Endothelial cell (in vitro differentiated cells): Measurements from ENCODE around the gene MESD. TPM values are rescaled to one million over a fixed set of nuclear protein-coding genes. Genes with fewer than 3 reads are reported as not detected.
A peak's percentile ranks its signal among the peaks of the same experiment; 100 is the strongest.

ENCODE experiments used
- DNase-seq: peaks from one replicate; pipeline ENCODE4 v3.0.0; 2021; ENCODE audit warnings: low spot score
- H3K27ac Mint-ChIP-seq: one replicate; pipeline ENCODE4 v1.8.0; 2021; ENCODE audit warnings: mixed read lengths, inconsistent platforms; ENCODE audit not compliant: unreplicated experiment
- H3K27me3 Mint-ChIP-seq: one replicate; pipeline ENCODE4 v1.8.0; 2021; ENCODE audit warnings: mild to moderate bottlenecking, moderate library complexity, mixed read lengths, inconsistent platforms; ENCODE audit not compliant: unreplicated experiment
- H3K36me3 Mint-ChIP-seq: one replicate; pipeline ENCODE4 v1.8.0; 2021; ENCODE audit warnings: mild to moderate bottlenecking, low read depth, mixed read lengths, inconsistent platforms; ENCODE audit not compliant: unreplicated experiment
- H3K4me1 Mint-ChIP-seq: one replicate; pipeline ENCODE4 v1.8.0; 2021; ENCODE audit warnings: mild to moderate bottlenecking, mixed read lengths, inconsistent platforms; ENCODE audit not compliant: unreplicated experiment
- H3K4me3 Mint-ChIP-seq: one replicate; pipeline ENCODE4 v1.8.0; 2021; ENCODE audit warnings: mild to moderate bottlenecking, mixed read lengths, inconsistent platforms; ENCODE audit not compliant: unreplicated experiment
- H3K9me3 Mint-ChIP-seq: one replicate; pipeline ENCODE4 v1.8.0; 2021; ENCODE audit warnings: mixed read lengths, inconsistent platforms; ENCODE audit not compliant: unreplicated experiment
- total RNA-seq: library from RNA; stranded (reverse); fragmentation: NEBNext Ultra II Directional; extraction: Animal tissue kit (Norgen Biotek cat#: 25700); gene quantifications from one replicate; pipeline ENCODE4 v1.2.1, GENCODE V29; 2021; ENCODE audit not compliant: unreplicated experiment
- TF ChIP-seq, protein P1 (sequence below): fragments of 200-600 bp; sonication (generic); IDR thresholded peaks from one replicate; pipeline ENCODE4 v1.5.0; 2021; ENCODE audit warnings: antibody characterized with exemption; ENCODE audit not compliant: unreplicated experiment

The MESD gene
- total RNA-seq, 1 donor from 2014 or later = 35.7 TPM

DNA sequence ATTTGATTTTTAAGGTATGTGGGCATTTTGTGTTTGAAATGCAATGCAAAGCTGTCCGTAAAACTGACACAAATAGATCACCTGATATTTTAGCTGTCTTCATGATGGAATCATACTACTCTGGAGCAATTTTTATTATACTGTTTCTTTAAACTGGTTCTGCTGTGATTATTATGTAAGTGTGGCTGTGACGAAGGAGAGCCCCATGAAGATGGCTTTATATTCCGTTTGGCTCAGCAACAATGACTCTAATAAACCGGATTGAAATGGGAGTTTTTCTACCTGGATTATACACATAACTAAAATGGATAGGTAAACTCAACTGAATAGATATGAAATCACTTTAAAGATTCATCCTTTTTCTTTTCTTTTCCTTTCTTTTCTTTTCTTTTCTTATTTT, 20.5 kb upstream of the MESD start:
- no peak overlapping the region for H3K27ac Mint-ChIP-seq
- peaks cover 3% of the 10 kb centered on the region for H3K27me3 Mint-ChIP-seq
- H3K4me1 Mint-ChIP-seq = peaks cover 12% of the 10 kb centered on the region
- TF ChIP-seq, protein P1, sequence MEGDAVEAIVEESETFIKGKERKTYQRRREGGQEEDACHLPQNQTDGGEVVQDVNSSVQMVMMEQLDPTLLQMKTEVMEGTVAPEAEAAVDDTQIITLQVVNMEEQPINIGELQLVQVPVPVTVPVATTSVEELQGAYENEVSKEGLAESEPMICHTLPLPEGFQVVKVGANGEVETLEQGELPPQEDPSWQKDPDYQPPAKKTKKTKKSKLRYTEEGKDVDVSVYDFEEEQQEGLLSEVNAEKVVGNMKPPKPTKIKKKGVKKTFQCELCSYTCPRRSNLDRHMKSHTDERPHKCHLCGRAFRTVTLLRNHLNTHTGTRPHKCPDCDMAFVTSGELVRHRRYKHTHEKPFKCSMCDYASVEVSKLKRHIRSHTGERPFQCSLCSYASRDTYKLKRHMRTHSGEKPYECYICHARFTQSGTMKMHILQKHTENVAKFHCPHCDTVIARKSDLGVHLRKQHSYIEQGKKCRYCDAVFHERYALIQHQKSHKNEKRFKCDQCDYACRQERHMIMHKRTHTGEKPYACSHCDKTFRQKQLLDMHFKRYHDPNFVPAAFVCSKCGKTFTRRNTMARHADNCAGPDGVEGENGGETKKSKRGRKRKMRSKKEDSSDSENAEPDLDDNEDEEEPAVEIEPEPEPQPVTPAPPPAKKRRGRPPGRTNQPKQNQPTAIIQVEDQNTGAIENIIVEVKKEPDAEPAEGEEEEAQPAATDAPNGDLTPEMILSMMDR = no peak
- H3K9me3 Mint-ChIP-seq = no peaks in the 10 kb centered on the region
- no peak overlapping the region for H3K4me3 Mint-ChIP-seq
- peaks cover 5% of the 10 kb centered on the region for H3K36me3 Mint-ChIP-seq
- no peak for DNase-seq

DNA sequence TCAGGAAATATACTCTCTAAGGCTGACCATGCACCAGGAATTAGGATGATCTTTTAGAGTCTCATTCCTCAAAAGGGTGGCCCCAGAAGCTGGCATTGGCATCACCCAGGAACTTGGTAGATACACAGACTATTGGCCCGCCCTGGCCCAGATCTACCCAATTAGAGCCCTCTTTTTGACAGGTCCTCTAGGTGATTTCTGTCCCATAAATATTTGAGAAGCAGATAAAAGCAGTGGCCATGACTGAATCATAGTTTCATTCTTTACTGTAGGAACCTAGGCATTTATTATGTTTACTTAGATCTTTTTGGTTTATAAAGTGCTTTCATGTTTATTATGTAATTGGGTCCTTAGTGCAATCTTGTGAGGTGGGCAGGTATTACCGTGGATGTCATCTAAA, 18.7 kb upstream of the MESD start:
- Mint-ChIP-seq H3K27me3 (peaks cover 3% of the 10 kb centered on the region), H3K27ac (no peak overlapping the region), H3K36me3 (peaks cover 17% of the 10 kb centered on the region), H3K4me3 (no peak overlapping the region), H3K9me3 (no peaks in the 10 kb centered on the region), H3K4me1 (peaks cover 29% of the 10 kb centered on the region)
- DNase-seq = no peak
- TF ChIP-seq, protein P1 = no peak

DNA sequence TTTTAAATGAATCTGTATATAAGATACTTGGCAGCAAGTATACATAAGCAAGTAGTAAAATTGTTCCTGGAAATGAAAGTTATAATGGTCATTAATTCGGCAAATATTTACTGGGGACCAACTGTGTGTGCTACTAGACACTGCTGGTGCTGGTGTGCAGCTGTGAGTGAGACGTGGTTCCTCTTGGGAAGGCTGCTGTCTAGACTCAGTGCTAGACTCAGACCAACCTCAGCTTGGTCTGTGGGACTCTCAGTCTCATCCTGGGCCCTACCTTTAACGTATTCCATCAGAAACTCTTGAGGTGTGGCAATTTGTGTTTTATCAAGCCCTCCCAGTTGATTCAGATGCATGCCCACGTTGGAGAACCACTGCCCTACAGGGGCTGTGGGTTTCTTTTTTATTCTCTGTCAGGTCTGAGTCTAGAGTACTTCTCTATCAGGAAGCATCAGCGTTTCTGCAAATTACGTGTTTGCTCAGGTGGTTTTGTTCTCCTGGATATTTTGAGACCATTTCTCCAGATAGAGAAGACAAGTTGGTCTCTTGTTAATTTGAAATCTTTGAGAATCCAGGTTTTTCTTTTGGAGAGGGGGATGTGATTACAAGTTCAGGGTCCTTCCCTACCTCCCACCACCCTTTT, 17.9 kb upstream of the MESD start:
- H3K36me3 Mint-ChIP-seq = peaks cover 18% of the 10 kb centered on the region
- DNase-seq = no peak
- TF ChIP-seq, protein P1 = no peak
- H3K27ac Mint-ChIP-seq = no peak overlapping the region
- peaks cover 32% of the 10 kb centered on the region for H3K4me1 Mint-ChIP-seq
- peaks cover 3% of the 10 kb centered on the region for H3K27me3 Mint-ChIP-seq
- H3K4me3 Mint-ChIP-seq = no peak overlapping the region
- H3K9me3 Mint-ChIP-seq = no peaks in the 10 kb centered on the region

DNA sequence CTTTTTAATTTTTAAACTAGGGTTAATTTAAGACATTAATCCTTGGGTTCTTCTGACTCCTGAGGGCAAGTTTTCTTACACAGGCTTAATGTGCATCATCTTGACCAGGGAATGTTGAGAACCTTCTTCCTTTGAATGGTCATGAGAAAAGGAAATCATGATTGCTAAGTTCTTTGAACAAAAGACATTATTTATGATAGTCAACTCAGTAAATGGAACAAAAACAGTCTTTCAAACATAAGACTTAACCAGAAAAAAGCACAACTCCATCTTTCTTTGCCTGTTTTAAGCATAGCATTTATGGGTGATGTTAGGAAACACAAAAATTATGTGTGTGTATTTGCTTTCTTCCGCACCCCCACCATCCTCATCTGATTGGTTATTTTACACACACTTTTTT, 16.5 kb upstream of the MESD start:
- H3K27me3 Mint-ChIP-seq = peaks cover 3% of the 10 kb centered on the region
- H3K36me3 Mint-ChIP-seq = peaks cover 18% of the 10 kb centered on the region
- TF ChIP-seq, protein P1 = no peak
- peaks cover 32% of the 10 kb centered on the region for H3K4me1 Mint-ChIP-seq
- no peak for DNase-seq
- no peaks in the 10 kb centered on the region for H3K9me3 Mint-ChIP-seq
- H3K4me3 Mint-ChIP-seq = no peak overlapping the region
- no peak overlapping the region for H3K27ac Mint-ChIP-seq

DNA sequence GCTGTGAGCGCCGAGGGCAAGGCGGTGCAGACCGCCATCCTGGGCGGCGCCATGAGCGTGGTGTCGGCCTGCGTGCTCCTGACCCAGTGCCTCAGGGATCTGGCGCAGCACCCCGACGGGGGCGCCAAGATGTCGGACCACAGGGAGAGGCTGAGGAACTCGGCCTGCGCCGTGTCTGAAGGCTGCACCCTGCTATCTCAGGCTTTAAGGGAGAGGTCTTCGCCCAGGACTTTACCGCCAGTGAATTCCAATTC, 13.4 kb upstream of the MESD start:
- peaks cover 18% of the 10 kb centered on the region for H3K36me3 Mint-ChIP-seq
- H3K27ac Mint-ChIP-seq = no peak overlapping the region
- H3K4me1 Mint-ChIP-seq = peaks cover 41% of the 10 kb centered on the region
- no peaks in the 10 kb centered on the region for H3K9me3 Mint-ChIP-seq
- peaks cover 11% of the 10 kb centered on the region for H3K27me3 Mint-ChIP-seq
- DNase-seq = no peak
- TF ChIP-seq, protein P1 = no peak
- H3K4me3 Mint-ChIP-seq = peak overlapping the region; percentile 91
